MCF 10A (cell line): Measurements from ENCODE around the gene NDNF. TPM values are rescaled to one million over a fixed set of nuclear protein-coding genes. Genes with fewer than 3 reads are reported as not detected.
A peak's percentile ranks its signal among the peaks of the same experiment; 100 is the strongest.

Source experiments
- BruUV-seq: library from RNA; stranded (reverse); fragments of 400-500 nt; replicated peaks from 2 replicates; lab custom pipeline; 2021; lab: Mats Ljungman, UMichigan
- CTCF ChIA-PET: fragments of 300-600 bp; sonication (Branson Sonifier 250); formaldehyde crosslinking; extraction: SDS; loops from one replicate; lab custom pipeline; 2021; ENCODE audit warnings: antibody characterized with exemption, inconsistent platforms; lab: Yijun Ruan, JAX
- POLR2A ChIA-PET: fragments of 300-600, 350-650 bp; sonication (Branson Sonifier 250); formaldehyde crosslinking; extraction: SDS; loops from one replicate; lab custom pipeline; 2020; ENCODE audit warnings: antibody characterized with exemption, inconsistent platforms; lab: Yijun Ruan, JAX
- DNase-seq: peaks from one replicate; pipeline ENCODE4 v3.0.0-alpha.2; 2018; ENCODE audit not compliant: unreplicated experiment
- H3K27ac Mint-ChIP-seq: one replicate; pipeline ENCODE4 v1.8.0; 2022; ENCODE audit warnings: mild to moderate bottlenecking, low read depth, mixed read lengths; ENCODE audit not compliant: unreplicated experiment
- H3K27me3 Mint-ChIP-seq: one replicate; pipeline ENCODE4 v1.8.0; 2022; ENCODE audit warnings: mixed read lengths; ENCODE audit not compliant: insufficient read depth, unreplicated experiment
- H3K36me3 Mint-ChIP-seq: one replicate; pipeline ENCODE4 v1.8.0; 2022; ENCODE audit warnings: mild to moderate bottlenecking, moderate library complexity, mixed read lengths; ENCODE audit not compliant: insufficient read depth, unreplicated experiment
- H3K4me1 Mint-ChIP-seq: one replicate; pipeline ENCODE4 v1.8.0; 2022; ENCODE audit warnings: mixed read lengths; ENCODE audit not compliant: insufficient read depth, unreplicated experiment
- H3K4me3 Mint-ChIP-seq: one replicate; pipeline ENCODE4 v1.8.0; 2022; ENCODE audit warnings: mild to moderate bottlenecking, moderate library complexity, mixed read lengths; ENCODE audit not compliant: unreplicated experiment
- H3K9me3 Mint-ChIP-seq: one replicate; pipeline ENCODE4 v1.8.0; 2022; ENCODE audit warnings: mixed read lengths; ENCODE audit not compliant: unreplicated experiment
- intact Hi-C: fragments of 100-400 bp; cut with micrococcal nuclease; formaldehyde crosslinking; loops from 2 replicates; pipeline ENCODE4 v1.14.1; 2022
- total RNA-seq: library from RNA; stranded (reverse); gene quantifications from 2 replicates; pipeline ENCODE4 v1.2.3, GENCODE V29; 2022
- TF ChIP-seq, protein P1 (sequence below): fragments of 200-600 bp; IDR thresholded peaks from one replicate; pipeline ENCODE4 v1.8.0; 2022; ENCODE audit warnings: antibody characterized with exemption, mild to moderate bottlenecking; ENCODE audit not compliant: unreplicated experiment

Gene NDNF
- total RNA-seq, 1 experiment from 2014 or later, result not detected

DNA sequence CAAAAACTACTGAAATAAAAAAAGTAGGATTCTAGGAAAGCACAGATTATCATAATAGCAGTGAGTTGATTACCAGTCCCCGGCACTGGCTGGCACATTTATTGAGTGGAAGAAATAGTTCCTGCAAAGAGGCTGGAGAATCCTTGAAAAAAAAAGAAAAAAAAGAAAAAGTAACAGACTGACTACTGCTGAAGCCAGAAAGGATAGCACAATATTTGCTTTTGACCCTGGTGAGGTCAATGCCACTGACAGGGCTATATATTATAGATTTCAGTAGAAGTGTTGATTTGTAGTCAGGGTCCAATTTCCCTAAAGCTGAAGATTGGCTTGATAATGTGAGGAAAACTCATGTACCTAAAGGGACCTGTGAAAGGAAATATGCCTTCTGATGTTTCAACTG, 64.7 kb downstream of the NDNF start:
- TF ChIP-seq, protein P1, sequence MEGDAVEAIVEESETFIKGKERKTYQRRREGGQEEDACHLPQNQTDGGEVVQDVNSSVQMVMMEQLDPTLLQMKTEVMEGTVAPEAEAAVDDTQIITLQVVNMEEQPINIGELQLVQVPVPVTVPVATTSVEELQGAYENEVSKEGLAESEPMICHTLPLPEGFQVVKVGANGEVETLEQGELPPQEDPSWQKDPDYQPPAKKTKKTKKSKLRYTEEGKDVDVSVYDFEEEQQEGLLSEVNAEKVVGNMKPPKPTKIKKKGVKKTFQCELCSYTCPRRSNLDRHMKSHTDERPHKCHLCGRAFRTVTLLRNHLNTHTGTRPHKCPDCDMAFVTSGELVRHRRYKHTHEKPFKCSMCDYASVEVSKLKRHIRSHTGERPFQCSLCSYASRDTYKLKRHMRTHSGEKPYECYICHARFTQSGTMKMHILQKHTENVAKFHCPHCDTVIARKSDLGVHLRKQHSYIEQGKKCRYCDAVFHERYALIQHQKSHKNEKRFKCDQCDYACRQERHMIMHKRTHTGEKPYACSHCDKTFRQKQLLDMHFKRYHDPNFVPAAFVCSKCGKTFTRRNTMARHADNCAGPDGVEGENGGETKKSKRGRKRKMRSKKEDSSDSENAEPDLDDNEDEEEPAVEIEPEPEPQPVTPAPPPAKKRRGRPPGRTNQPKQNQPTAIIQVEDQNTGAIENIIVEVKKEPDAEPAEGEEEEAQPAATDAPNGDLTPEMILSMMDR, result no peak
- ChIA-PET CTCF (no interaction called here), POLR2A (interaction anchor here (0.6 kb wide), 1 partner anchor 1853 kb away, joined by 3 read pairs; no protein-coding TSS in a partner anchor)
- Mint-ChIP-seq H3K4me3 (no peak overlapping the region), H3K27me3 (no peaks in the 10 kb centered on the region), H3K9me3 (no peaks in the 10 kb centered on the region), H3K27ac (no peak overlapping the region), H3K4me1 (no peaks in the 10 kb centered on the region), H3K36me3 (no peaks in the 10 kb centered on the region)
- DNase-seq, result no peak
- BruUV-seq, result no TSS peak
- intact Hi-C loops, result no loop called here

DNA sequence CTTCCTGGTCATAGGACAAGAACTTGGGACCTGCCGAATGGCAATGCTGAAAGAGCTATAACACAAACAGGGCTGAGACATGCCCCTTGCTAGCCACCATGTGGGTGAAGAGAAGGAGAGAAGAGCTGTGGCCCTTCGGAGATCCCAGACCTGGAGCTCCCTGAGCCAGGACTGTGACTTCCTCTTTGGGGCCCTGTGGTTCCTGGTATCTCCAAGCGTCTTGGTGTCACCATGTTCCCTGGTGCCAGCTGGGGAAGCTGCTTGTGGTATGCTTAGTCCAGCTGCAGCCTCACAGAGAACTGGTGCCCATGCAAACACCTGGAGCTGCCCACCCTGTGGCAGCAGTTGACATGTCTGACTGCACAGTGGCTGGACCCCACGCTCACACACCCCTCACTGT, 68.5 kb downstream of the NDNF start:
- DNase-seq, result no peak
- Mint-ChIP-seq H3K27ac (no peak overlapping the region), H3K4me3 (no peak overlapping the region), H3K4me1 (no peaks in the 10 kb centered on the region), H3K27me3 (no peaks in the 10 kb centered on the region), H3K9me3 (no peaks in the 10 kb centered on the region), H3K36me3 (no peaks in the 10 kb centered on the region)
- TF ChIP-seq, protein P1, result no peak
- intact Hi-C loops, result no loop called here
- POLR2A ChIA-PET, result no interaction called here
- CTCF ChIA-PET, result no interaction called here
- no TSS peak for BruUV-seq

DNA sequence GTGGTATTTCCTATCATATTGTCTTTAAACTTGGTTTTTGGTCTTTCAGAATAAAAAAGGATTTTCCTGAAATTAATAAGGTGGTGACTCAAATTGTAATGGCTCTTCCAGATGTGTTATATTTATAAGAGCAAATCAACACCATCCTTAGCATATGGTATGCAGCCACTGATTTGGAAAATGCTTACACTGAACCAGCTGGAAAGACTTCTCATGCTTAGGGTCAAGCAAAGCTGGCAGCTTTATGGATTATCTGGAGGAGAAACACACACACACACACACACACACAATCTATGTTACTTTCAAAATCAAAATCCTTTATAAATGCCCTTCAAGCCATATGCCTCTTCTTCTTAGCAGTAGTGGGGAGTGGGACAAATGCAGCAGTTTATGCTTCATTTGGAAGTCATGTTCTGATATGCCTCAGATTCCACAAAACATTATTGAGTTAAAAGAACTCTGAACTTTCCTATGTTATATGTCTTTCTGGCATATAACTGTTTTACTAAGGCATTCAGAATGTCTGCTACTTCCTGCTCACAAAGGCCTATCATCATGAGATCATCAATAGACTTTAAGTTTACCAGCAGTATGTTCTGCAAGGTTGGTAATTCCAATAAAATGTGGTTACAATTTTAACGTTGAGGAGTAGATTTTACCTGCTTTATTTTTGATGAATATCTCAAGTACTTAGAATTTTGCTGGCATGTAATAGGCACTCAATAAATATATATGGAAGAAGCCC, 76.9 kb downstream of the NDNF start:
- ChIA-PET POLR2A (no interaction called here), CTCF (no interaction called here)
- BruUV-seq, result no TSS peak
- no peaks in the 10 kb centered on the region for H3K9me3 Mint-ChIP-seq
- DNase-seq, result no peak
- H3K4me3 Mint-ChIP-seq, result no peak overlapping the region
- H3K4me1 Mint-ChIP-seq, result no peaks in the 10 kb centered on the region
- H3K36me3 Mint-ChIP-seq, result no peaks in the 10 kb centered on the region
- intact Hi-C loops, result no loop called here
- no peaks in the 10 kb centered on the region for H3K27me3 Mint-ChIP-seq
- TF ChIP-seq, protein P1, result no peak
- H3K27ac Mint-ChIP-seq, result no peak overlapping the region

DNA sequence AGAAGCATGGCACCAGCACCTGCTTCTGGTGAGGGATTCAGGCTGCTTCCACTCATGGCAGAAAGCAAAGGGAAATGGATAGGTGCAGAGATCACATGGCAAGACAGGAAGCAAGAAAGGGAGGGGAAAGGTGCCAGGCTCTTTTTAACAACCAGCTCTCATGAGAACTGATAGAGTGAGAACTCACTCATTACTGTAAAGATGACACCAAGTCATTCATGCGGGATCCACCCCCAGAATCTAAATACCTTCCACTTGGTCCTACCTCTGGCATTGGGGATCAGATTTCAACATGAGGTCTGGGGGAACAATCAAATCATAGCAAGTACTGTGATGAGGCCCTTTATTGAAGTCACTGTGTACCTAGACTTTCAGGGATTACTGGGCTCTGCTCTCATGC, 77.8 kb downstream of the NDNF start:
- no peaks in the 10 kb centered on the region for H3K27me3 Mint-ChIP-seq
- no peaks in the 10 kb centered on the region for H3K36me3 Mint-ChIP-seq
- POLR2A ChIA-PET, result no interaction called here
- intact Hi-C loops, result no loop called here
- no peaks in the 10 kb centered on the region for H3K4me1 Mint-ChIP-seq
- TF ChIP-seq, protein P1, result no peak
- no peaks in the 10 kb centered on the region for H3K9me3 Mint-ChIP-seq
- no TSS peak for BruUV-seq
- H3K27ac Mint-ChIP-seq, result no peak overlapping the region
- peak; percentile 2 for DNase-seq
- H3K4me3 Mint-ChIP-seq, result no peak overlapping the region
- CTCF ChIA-PET, result no interaction called here
